K562 (cell line): ENCODE results near the gene PI4KA. TPM values are rescaled to one million over a fixed set of nuclear protein-coding genes. Genes with fewer than 3 reads are reported as not detected.

Experiments used
- ARNT ChIP-seq, 2 experiments: fragments of 450-650 bp; IDR thresholded peaks; 2 replicates each; pipeline ENCODE4 v1.6.1; 2016; ENCODE audit warnings: mild to moderate bottlenecking in 1 of 2
- CHD2 ChIP-seq: IDR thresholded peaks from 2 replicates; pipeline ENCODE4 v1.6.1; 2011; ENCODE audit warnings: low read depth, low read length
- FOXJ2 ChIP-seq: fragments of 200-800 bp; sonication (Bioruptor generic); IDR thresholded peaks from 2 replicates; pipeline ENCODE4 v1.6.1; 2016; ENCODE audit warnings: missing genetic modification characterization, missing compliant biosample characterization
- HDAC8 ChIP-seq: fragments of 450-650 bp; IDR thresholded peaks from 2 replicates; pipeline ENCODE4 v1.6.1; 2016; ENCODE audit warnings: mild to moderate bottlenecking, missing genetic modification characterization, moderate library complexity, missing compliant biosample characterization
- HLTF ChIP-seq: fragments of 450-650 bp; IDR thresholded peaks from 2 replicates; pipeline ENCODE4 v1.6.1; 2016
- JUND ChIP-seq, 2 experiments: IDR thresholded peaks; 2 replicates in 1 of 2; 3 replicates in 1 of 2; pipeline ENCODE4 v1.6.1; 2011; ENCODE audit warnings: borderline replicate concordance in 2 of 2, low read depth in 2 of 2, low read length in 2 of 2, improper control_type of control experiment in 1 of 2, missing biosample characterization in 1 of 2, missing genetic modification characterization in 1 of 2, missing genetic modification reagents in 1 of 2
- NCOA6 ChIP-seq: fragments of 450-650 bp; IDR thresholded peaks from 2 replicates; pipeline ENCODE4 v1.6.1; 2017; ENCODE audit warnings: mild to moderate bottlenecking
- POLR3A ChIP-seq: IDR thresholded peaks from 2 replicates; pipeline ENCODE4 v1.6.1; 2011; ENCODE audit warnings: borderline replicate concordance, mild to moderate bottlenecking, moderate library complexity; ENCODE audit not compliant: insufficient read length, insufficient read depth; ENCODE audit errors: extremely low read depth
- PURB ChIP-seq: sonication (generic); formaldehyde crosslinking; IDR thresholded peaks from 2 replicates; pipeline ENCODE4 v1.9.0; 2021; ENCODE audit warnings: low read depth, mild to moderate bottlenecking, missing genetic modification reagents
- RFX5 ChIP-seq: IDR thresholded peaks from 2 replicates; pipeline ENCODE4 v1.6.1; 2011; ENCODE audit warnings: low read depth, mild to moderate bottlenecking, improper control_type of control experiment, low read length
- SOX6 ChIP-seq: fragments of 450-650 bp; IDR thresholded peaks from 2 replicates; pipeline ENCODE4 v1.6.1; 2014; ENCODE audit warnings: mild to moderate bottlenecking
- SRSF3 ChIP-seq: fragments of 200-400 bp; formaldehyde crosslinking; IDR thresholded peaks from 2 replicates; pipeline ENCODE4 v1.6.1; 2016; ENCODE audit warnings: mild to moderate bottlenecking, low read length, moderate library complexity; ENCODE audit not compliant: insufficient read depth
- TARDBP ChIP-seq: fragments of 450-650 bp; IDR thresholded peaks from 2 replicates; pipeline ENCODE4 v1.6.1; 2016
- TOE1 ChIP-seq, 2 experiments: fragments of 450-650 bp in 1 of 2; sonication (generic) in 1 of 2; formaldehyde crosslinking in 1 of 2; IDR thresholded peaks; 2 replicates each; pipeline versions ENCODE4 v1.7.1 to v1.8.0; 2016 to 2022; ENCODE audit warnings: borderline replicate concordance in 2 of 2, mild to moderate bottlenecking in 2 of 2, antibody characterized with exemption in 1 of 2, inconsistent platforms in 1 of 2, low read depth in 1 of 2, missing genetic modification reagents in 1 of 2, moderate library complexity in 1 of 2
- YY1 ChIP-seq, 3 experiments: IDR thresholded peaks; 2 replicates each; pipeline ENCODE4 v1.6.1; 2011; ENCODE audit warnings: low read length in 2 of 3, mild to moderate bottlenecking in 2 of 3, moderate library complexity in 2 of 3, borderline replicate concordance in 1 of 3, control low read depth in 1 of 3, low read depth in 1 of 3; ENCODE audit not compliant: insufficient read depth in 3 of 3, insufficient replicate concordance in 2 of 3, control insufficient read depth in 1 of 3, insufficient read length in 1 of 3; ENCODE audit errors: extremely low read depth in 1 of 3
- ZBTB1 ChIP-seq: sonication (generic); formaldehyde crosslinking; IDR thresholded peaks from 2 replicates; pipeline ENCODE4 v1.8.1; 2023; ENCODE audit warnings: missing genetic modification reagents, low read depth, mild to moderate bottlenecking, borderline replicate concordance
- ZNF124 ChIP-seq: sonication (generic); formaldehyde crosslinking; IDR thresholded peaks from 2 replicates; pipeline ENCODE4 v1.8.1; 2022; ENCODE audit warnings: missing genetic modification reagents
- ZNF184 ChIP-seq: sonication (generic); formaldehyde crosslinking; IDR thresholded peaks from 2 replicates; pipeline ENCODE4 v1.5.0; 2020; ENCODE audit warnings: missing genetic modification reagents
- ZNF384 ChIP-seq: IDR thresholded peaks from 2 replicates; pipeline ENCODE4 v1.6.1; 2012; ENCODE audit warnings: low read depth, low read length, improper control_type of control experiment
- ZNF551 ChIP-seq: fragments of 250-450 bp; sonication (Bioruptor Pico); IDR thresholded peaks from 2 replicates; pipeline ENCODE4 v1.5.0; 2021; ENCODE audit warnings: mild to moderate bottlenecking, moderate library complexity
- polyA plus RNA-seq, 8 experiments: library from polyadenylated mRNA; depleted of rRNA in 4 of 8; stranded (reverse) in 5 of 8; unstranded in 3 of 8; fragments of >200 nt; fragmentation: Nextera tagmentation in 2 of 8; fragmentation: Illumina TruSeq in 1 of 8; extraction: Ambion mirVana in 2 of 8; extraction: Trizol in 1 of 8; gene quantifications; 2 replicates each; pipeline versions ENCODE4 v1.2.1 to v1.2.3, GENCODE V29; 2011 to 2014; ENCODE audit warnings: inconsistent platforms in 1 of 8, missing spikeins in 1 of 8
- total RNA-seq, 7 experiments: library from RNA; depleted of rRNA in 6 of 7; stranded (reverse); fragments of >200 nt in 6 of 7; fragmentation: Illumina TruSeq in 2 of 7; extraction: Trizol in 2 of 7; gene quantifications; 2 replicates each; pipeline versions ENCODE4 v1.2.1 to v1.2.3, GENCODE V29; 2011 to 2021; ENCODE audit warnings: low replicate concordance in 1 of 7
- TF ChIP-seq, protein P1 (sequence below): fragments of 450-650 bp; IDR thresholded peaks from 2 replicates; pipeline ENCODE4 v1.6.1; 2016; ENCODE audit warnings: borderline replicate concordance
- TF ChIP-seq, protein P2 (sequence below), 2 experiments: fragments of 150-350 bp in 1 of 2; IDR thresholded peaks; 2 replicates each; pipeline ENCODE4 v1.6.1; 2012 to 2016; ENCODE audit warnings: low read depth in 2 of 2, low read length in 2 of 2, mild to moderate bottlenecking in 1 of 2, moderate library complexity in 1 of 2

Gene PI4KA
- total and polyA plus RNA-seq, 9 of the 15 experiments (the other 6 are each of a cell fraction or from before 2014, with no cell fraction given), result 7.3 to 187 (median 84.7) TPM

DNA sequence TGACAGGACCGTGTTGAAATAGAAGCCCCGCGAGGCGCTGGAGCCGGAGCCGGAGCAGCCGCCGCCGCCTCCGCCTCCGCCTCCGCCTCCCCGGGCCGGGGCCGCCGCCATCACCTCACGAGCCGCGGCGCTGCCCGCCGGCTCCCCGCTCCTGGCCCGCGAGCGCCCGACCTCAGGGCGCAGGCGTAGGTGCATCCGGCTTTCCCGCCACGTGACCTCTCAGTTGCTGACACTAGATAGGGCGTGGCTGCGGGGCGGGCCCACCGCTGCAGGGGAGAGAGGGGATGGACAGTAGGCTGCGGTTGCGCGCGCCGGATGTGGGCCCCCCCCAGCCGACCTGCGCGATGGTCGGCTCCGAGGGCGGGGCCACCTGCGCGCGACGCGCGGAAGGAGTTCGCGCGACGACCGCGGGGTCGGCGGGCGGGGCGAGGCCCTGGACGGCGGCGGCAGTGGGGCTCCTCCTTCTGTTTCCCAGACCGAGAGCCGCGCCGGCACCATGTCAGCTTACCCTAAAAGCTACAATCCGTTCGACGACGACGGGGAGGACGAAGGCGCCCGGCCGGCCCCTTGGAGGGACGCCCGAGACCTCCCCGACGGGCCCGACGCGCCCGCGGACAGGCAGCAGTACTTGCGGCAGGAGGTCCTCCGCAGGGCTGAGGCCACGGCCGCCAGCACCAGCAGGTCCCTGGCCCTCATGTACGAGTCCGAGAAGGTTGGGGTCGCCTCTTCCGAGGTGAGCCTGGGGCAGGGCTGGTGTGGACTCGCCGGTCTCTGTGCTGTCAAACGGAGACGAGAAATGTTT, at the start of gene PI4KA, which contains the start of gene SNAP29 (continued):
- TF ChIP-seq POLR3A, result no peak
- TF ChIP-seq TOE1 (IDR thresholded peaks at IDR 0.05; ENCODE audit: borderline replicate concordance), result no peak
- no peak for TF ChIP-seq TOE1 (CRISPR knock-in tag; IDR thresholded peaks at IDR 0.05; ENCODE audit: borderline replicate concordance, low read depth)
- peak; percentile 61; the same call in 1 of the 2 replicates for TF ChIP-seq RFX5
- no peak for TF ChIP-seq FOXJ2 (tag)
- no peak for TF ChIP-seq HLTF
- TF ChIP-seq HDAC8 (tag), result peak; percentile 93
- no peak for TF ChIP-seq SOX6
- TF ChIP-seq NCOA6, result no peak
- TF ChIP-seq ZNF124, result no peak
- no peak for TF ChIP-seq PURB (CRISPR knock-in tag)
- peak; percentile 93 for TF ChIP-seq CHD2
- no peak for TF ChIP-seq ZNF551 (CRISPR knock-in tag)
- TF ChIP-seq, protein P1, sequence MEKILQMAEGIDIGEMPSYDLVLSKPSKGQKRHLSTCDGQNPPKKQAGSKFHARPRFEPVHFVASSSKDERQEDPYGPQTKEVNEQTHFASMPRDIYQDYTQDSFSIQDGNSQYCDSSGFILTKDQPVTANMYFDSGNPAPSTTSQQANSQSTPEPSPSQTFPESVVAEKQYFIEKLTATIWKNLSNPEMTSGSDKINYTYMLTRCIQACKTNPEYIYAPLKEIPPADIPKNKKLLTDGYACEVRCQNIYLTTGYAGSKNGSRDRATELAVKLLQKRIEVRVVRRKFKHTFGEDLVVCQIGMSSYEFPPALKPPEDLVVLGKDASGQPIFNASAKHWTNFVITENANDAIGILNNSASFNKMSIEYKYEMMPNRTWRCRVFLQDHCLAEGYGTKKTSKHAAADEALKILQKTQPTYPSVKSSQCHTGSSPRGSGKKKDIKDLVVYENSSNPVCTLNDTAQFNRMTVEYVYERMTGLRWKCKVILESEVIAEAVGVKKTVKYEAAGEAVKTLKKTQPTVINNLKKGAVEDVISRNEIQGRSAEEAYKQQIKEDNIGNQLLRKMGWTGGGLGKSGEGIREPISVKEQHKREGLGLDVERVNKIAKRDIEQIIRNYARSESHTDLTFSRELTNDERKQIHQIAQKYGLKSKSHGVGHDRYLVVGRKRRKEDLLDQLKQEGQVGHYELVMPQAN, result no peak
- TF ChIP-seq ZBTB1 (CRISPR knock-in tag), result no peak
- 0 out of 2 replicates have a peak, but pooled peaks have one; percentile 84 for TF ChIP-seq SRSF3
- TF ChIP-seq, protein P2, sequence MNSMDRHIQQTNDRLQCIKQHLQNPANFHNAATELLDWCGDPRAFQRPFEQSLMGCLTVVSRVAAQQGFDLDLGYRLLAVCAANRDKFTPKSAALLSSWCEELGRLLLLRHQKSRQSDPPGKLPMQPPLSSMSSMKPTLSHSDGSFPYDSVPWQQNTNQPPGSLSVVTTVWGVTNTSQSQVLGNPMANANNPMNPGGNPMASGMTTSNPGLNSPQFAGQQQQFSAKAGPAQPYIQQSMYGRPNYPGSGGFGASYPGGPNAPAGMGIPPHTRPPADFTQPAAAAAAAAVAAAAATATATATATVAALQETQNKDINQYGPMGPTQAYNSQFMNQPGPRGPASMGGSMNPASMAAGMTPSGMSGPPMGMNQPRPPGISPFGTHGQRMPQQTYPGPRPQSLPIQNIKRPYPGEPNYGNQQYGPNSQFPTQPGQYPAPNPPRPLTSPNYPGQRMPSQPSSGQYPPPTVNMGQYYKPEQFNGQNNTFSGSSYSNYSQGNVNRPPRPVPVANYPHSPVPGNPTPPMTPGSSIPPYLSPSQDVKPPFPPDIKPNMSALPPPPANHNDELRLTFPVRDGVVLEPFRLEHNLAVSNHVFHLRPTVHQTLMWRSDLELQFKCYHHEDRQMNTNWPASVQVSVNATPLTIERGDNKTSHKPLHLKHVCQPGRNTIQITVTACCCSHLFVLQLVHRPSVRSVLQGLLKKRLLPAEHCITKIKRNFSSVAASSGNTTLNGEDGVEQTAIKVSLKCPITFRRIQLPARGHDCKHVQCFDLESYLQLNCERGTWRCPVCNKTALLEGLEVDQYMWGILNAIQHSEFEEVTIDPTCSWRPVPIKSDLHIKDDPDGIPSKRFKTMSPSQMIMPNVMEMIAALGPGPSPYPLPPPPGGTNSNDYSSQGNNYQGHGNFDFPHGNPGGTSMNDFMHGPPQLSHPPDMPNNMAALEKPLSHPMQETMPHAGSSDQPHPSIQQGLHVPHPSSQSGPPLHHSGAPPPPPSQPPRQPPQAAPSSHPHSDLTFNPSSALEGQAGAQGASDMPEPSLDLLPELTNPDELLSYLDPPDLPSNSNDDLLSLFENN (IDR thresholded peaks at IDR 0.05; ENCODE audit: low read depth in 2 of 2, low read length in 2 of 2), result peak in 1 of 2 experiments; percentile 95; a peak in 2 of 4 replicates
- no peak for TF ChIP-seq TARDBP
- no peak for TF ChIP-seq ZNF184 (CRISPR knock-in tag)
- TF ChIP-seq ZNF384, result peak; percentile 78
- peak; percentile 100 for TF ChIP-seq JUND (IDR thresholded peaks at IDR 0.05; ENCODE audit: borderline replicate concordance, low read depth, low read length)
- no peak for TF ChIP-seq JUND (tag; IDR thresholded peaks at IDR 0.05; ENCODE audit: borderline replicate concordance, low read depth, low read length)
- peak in 1 of 3 experiments; percentile 64 for TF ChIP-seq YY1 (IDR thresholded peaks at IDR 0.05; ENCODE audit: borderline replicate concordance in 1 of 3, control insufficient read depth in 1 of 3, extremely low read depth in 1 of 3, insufficient read depth in 3 of 3, insufficient read length in 1 of 3, insufficient replicate concordance in 2 of 3, low read depth in 1 of 3, low read length in 2 of 3)
- no peak for TF ChIP-seq ARNT (IDR thresholded peaks at IDR 0.05)
